ENCODE results near the gene PPP1R18.
"Not testable (repeated sequence)": the region's sequence is repeated elsewhere in the genome, so short reads cannot be mapped to it uniquely, and the experiment has no call there.

The PPP1R18 gene, protein sequence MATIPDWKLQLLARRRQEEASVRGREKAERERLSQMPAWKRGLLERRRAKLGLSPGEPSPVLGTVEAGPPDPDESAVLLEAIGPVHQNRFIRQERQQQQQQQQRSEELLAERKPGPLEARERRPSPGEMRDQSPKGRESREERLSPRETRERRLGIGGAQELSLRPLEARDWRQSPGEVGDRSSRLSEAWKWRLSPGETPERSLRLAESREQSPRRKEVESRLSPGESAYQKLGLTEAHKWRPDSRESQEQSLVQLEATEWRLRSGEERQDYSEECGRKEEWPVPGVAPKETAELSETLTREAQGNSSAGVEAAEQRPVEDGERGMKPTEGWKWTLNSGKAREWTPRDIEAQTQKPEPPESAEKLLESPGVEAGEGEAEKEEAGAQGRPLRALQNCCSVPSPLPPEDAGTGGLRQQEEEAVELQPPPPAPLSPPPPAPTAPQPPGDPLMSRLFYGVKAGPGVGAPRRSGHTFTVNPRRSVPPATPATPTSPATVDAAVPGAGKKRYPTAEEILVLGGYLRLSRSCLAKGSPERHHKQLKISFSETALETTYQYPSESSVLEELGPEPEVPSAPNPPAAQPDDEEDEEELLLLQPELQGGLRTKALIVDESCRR

DNA sequence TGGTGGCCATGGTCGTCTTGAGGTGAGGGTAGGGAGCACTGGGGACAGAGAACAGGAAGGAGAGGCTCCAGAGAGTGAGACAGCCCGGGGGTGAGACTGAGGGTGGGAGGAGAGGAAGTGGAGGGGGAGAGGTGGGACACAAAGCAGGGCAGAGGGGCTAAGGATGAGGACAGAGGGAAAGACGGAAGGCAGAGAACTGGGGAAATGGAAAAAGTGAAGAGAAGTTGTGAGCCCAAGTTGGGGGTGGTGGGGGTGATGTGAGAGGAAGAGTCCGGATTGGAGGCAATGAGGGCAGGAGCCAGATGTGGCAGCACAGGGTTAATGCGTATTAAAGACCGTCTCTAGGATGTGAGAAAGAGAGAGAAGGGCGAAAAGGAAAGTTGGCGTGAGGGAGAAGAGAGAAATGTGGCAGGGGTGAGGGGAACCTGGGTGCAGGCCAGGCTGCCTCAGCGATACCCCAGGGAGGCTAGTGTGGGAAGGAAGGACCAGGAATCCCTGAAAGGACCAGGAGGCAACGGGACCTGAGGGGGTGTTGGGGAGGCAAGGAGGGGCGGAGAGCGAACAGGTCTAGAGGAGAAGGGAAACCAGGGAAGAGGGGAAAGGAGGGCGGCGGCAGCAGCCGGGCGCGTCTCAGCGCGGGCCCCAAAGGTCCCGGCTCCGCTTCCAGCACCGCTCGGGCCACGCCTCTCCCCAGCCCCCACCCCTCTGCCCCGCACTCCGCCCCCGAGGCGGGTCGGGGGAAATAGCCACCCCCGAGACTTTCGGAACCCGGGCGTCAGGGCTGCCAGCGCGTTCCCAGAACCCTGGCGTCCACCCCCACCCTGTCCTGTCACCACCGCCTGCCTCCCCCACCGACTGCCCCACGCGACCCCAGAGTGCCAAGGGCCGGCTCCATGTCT is at the start of gene PPP1R18:
Gene PPP1R18 (minus strand): TSS at position 637 of the 899 bp plus-strand sequence. CDS start 627 bp downstream, at position 10.
- DNase-seq: no peak

DNA sequence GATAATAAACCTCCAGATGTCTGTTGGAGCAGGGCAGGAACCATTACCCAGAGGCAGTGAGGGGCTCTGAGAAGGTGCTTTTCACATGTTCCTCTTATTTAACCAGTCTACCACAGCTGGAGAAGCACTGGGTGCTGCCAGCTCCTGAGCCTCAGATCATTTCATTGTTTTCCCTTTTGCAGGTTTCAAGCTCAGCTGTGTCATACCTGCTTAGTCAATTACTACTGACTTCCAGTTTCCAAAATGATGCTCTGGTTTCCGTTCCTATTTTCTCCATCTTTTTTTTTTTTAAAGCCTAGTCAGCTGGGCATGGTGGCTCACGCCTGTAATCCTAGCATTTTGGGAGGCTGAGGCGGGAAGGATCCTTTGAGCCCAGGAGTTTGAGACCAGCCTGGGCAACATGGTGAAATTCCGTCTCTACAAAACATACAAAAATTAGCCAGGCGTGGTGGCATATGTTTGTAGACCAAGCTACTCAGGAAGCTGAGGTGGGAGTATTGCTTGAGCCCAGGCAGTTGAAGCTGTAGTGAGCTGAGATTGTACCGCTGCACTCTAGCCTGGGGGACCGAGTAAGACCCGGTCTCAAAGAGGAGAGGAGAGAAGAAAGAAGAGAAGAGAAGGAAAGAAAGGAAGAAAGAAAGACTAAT is 49.3 kb upstream of the PPP1R18 start:
- DNase-seq: no peak

DNA sequence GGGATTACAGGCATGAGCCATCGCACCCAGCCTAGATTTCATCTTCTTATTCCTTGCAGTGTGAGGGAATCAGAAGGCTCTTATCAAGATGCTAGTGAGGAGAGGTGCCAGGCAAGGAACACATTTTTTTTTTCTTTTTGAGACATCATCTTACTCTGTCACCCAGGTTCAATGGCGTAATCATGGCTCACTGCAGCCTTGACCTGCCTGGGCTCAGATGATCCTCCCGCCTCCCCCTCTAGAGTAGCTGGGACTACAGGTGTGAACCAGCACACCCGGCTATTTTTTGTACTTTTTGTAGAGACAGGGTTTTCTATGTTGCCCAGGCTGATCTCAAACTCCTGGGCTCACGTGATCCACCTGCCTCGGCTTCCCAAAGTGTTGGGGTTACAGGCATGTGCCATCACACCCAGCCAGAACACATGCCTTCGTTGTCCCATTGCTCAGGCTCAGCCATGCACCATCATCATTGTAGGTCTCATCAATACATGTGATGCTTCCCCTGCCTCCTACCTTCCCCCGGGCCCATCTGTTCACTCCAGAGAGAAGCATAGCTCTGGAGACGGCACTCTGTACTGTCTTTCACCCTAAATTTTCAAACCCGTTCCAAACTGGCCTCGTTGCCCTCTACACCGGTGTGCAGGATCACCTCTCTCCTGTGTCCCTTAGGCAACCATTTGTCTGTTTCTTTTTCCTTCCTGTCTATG is 45.9 kb upstream of the PPP1R18 start:
- DNase-seq: no peak

DNA sequence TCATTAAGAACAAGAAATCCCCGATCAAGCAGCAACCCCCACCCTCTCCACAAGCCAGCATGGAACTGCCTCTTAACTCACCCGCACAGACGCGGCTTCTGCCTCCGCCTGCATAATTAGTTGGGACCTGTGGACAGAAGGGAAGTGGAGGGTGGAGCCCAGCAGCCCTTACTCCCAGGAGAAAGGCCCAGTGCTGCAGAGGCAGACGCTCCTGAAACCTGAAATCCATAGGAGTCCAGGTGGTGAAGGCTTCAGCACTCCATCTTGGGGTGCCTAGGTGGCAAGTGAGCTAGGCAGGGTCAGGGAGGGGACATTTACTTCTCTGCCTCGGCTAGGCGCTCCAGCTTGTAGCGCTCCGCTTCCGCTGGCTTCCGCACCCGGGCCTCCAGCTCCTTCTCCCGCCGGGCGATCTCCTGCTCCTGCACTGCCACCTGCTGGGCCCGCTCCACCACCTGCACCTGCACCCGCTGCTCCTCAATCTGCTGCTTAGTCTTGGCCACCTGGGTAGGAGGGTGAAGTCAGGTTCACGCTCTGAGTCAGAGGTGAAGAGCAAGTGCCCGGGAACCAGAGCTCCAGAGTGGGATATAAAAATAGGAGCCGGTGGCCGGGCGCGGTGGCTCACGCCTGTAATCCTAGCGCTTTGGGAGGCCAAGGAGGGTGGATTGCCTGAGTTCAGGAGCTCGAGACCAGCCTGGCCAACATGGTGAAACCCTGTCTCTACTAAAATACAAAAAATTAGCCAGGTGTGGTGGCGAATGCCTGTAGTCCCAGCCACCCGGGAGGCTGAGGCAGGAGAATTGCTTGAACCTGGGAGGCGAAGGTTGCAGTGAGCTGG is 44.4 kb upstream of the PPP1R18 start:
- DNase-seq: peak; percentile 37

DNA sequence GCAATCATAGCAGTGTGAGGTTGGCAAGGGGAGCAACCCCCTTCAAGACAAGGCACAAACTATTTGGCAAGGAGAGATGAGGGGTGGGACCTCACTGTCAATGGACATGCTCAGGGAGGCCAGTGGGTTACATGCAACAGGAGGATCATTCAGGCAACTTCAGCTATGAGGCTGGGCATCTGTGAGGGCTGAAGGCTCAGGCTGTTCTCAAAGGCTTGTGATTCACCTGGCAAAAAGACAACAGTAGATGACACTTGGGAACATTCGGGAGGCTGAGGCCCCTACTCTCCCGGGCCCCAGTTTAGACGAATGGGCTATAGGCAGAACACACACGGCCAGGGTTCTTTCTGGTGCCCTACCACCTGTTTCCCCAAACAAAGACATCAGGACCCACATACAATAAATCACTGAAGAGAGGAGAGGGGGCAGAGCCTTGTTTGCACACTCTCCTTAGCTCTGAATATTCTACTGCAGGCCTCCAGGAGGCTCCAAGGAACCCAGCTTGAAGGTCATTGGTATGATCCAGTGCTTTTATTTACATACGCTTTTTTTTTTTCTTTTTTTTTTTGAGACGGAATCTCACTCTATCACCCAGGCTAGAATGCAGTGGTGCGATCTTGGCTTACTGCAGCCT is 41.6 kb upstream of the PPP1R18 start:
- no peak for DNase-seq

DNA sequence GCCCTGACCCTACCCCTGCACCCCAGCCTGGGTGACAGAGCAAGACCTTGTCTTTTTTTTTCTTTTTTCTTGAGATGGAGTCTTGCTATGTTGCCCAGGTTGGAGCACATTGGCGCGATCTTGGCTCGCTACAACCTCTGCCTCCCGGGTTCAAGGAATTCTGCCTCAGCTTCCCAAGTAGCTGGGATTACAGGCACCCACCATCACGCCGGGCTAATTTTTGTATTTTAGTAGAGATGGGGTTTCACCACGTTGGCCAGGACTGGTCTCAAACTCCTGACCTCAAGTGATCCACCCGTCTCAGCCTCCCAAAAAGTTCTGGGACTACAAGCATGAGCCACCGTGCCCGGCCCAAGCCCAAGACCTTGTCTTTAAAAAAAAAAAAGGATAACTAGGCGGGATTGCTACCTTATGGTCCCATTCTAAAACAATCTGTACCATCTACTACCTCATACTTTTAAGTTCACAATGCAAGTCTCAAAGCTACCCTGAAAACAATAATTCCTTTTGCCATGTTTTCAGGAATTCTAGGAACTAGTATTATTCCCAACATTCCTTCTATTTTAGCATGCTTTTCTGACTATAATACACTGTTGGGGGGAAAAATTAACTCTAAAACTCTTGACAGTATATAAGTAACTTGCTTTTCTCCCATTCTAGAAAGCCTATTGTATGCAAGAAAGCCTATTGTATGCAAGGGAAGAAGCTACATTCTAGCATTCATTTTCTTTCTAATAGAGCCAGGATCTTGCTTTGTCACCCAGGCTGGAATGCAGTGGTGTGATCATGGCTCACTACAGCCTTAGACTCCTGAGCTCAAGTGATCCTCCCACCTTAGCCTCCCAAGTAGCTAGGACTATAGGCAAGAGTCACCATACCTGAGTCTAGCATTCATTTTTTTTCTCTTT is 40.3 kb upstream of the PPP1R18 start:
- no peak for DNase-seq

DNA sequence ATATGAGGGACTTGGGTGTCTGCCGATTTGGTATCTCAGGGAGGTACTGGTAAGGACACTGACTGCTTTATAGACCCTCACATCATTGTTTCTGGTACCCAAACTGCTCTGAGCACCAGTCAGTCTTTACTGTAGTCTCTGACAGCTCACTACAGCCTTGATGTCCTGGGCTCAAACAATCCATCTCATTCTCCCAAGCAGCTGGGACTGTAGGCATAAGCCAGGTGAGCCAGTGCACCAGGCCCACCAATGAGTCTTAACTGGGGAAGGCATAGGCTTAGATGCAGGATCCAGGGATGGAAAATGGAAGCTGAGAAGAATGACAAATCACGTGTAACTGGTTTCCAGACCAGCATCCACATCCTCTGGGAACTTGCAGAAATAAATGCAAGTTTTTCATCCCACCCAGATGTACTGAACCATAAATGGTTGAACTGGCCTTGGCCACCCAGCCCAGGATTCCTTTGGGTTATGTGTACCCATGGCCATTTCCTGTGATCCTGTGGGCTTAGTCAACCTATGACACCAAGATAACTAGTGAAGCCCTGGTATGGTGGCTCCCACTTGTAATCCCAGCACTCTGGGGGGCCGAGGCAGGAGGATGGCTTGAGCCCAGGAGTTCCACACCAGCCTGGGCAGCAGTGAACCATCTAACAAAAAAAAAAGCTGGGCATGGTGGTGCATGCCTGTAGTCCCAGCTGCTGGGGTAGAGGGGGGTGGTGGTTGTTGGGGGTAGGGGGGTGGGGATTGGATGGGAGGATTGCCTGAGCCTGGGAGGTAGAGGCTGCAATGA is 39.5 kb upstream of the PPP1R18 start:
- DNase-seq: no peak

DNA sequence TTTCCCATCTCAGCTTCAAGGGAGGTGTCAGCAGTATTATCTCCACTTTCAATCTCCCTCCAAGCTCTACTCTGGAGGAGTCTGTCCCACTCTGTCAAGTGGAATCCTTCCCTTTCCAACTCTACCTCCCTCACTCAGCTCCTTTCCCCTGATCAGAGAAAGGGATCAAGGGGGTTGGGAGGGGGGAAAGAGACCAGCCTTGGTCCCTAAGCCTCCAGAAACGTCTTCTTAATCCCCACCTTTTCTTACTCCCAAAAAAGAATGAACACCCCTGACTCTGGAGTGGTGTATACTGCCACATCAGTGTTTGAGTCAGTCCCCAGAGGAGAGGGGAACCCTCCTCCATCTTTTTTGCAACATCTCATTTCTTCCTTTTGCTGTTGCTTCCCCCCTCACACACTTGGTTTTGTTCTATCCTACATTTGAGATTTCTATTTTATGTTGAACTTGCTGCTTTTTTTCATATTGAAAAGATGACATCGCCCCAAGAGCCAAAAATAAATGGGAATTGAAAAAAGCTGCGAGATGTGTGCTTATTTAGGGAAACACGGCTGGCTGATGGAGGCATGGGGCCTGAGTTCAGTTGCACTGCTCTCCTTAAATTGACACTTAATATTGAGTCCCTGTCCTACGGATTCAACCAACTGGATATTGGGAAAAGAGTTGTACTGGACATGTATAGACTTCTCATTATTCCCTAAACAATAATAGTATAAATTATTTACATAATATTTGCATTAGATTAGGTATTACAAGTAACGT is 38.6 kb upstream of the PPP1R18 start:
- DNase-seq: no peak

DNA sequence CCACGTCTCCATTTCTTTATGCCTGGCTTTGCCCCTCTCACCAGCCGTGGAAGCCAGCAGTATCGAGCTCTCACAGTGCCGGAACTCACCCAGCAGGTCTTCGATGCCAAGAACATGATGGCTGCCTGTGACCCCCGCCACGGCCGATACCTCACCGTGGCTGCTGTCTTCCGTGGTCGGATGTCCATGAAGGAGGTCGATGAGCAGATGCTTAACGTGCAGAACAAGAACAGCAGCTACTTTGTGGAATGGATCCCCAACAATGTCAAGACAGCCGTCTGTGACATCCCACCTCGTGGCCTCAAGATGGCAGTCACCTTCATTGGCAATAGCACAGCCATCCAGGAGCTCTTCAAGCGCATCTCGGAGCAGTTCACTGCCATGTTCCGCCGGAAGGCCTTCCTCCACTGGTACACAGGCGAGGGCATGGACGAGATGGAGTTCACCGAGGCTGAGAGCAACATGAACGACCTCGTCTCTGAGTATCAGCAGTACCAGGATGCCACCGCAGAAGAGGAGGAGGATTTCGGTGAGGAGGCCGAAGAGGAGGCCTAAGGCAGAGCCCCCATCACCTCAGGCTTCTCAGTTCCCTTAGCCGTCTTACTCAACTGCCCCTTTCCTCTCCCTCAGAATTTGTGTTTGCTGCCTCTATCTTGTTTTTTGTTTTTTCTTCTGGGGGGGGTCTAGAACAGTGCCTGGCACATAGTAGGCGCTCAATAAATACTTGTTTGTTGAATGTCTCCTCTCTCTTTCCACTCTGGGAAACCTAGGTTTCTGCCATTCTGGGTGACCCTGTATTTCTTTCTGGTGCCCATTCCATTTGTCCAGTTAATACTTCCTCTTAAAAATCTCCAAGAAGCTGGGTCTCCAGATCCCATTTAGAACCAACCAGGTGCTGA is 37.6 kb upstream of the PPP1R18 start:
- DNase-seq: not testable (repeated sequence)

DNA sequence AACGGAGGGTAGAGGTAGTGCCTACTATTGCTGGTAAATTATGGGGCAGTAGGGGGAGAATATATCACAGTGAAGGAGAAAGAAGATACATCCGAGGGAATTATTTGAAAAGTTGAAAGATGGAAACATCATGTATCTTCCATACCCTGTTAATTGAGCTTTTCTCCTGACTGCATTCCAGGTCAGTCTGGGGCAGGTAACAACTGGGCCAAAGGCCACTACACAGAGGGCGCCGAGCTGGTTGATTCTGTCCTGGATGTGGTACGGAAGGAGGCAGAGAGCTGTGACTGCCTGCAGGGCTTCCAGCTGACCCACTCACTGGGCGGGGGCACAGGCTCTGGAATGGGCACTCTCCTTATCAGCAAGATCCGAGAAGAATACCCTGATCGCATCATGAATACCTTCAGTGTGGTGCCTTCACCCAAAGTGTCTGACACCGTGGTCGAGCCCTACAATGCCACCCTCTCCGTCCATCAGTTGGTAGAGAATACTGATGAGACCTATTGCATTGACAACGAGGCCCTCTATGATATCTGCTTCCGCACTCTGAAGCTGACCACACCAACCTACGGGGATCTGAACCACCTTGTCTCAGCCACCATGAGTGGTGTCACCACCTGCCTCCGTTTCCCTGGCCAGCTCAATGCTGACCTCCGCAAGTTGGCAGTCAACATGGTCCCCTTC is 36.9 kb upstream of the PPP1R18 start:
- not testable (repeated sequence) for DNase-seq

DNA sequence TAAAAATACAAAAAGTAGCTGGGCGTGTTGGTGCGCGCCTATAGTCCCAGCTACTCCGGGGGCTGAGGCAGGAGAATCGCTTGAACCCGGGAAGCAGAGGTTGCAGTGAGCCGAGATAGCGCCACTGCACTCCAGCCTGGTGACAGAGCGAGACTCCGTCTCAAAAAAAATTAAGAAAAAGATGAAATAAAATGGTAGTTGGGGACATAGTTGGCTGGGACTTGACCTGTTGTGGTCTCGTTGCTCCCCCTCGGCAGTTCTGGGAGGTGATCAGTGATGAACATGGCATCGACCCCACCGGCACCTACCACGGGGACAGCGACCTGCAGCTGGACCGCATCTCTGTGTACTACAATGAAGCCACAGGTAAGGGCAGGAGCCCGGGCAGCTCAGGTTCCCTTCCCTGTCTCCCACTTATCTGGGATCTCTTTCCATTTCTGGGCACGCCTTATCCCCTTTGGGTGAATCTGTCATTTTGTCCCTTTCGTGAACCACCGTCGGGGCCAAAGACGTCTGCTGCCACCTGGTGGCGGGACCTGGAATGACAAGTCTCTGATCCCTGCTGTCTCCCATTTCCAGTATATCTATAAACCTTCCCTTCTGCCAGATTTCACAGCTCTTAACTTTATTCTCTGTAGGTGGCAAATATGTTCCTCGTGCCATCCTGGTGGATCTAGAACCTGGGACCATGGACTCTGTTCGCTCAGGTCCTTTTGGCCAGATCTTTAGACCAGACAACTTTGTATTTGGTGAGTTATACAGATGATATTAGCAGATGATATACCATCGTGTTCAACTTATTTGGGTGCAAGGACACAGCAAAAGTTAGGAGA is 36.1 kb upstream of the PPP1R18 start:
- DNase-seq: no peak

DNA sequence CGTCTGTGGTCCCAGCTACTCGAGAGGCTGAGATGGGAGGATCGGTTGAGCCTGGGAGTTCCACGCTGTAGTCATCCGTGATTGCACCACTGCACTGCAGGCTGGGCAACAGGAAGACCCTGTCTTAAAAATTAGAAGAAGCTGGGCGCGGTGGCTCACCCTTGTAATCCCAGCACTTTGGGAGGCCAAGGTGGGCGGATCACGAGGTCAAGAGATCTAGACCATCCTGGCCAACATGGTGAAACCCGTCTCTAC is 35.5 kb upstream of the PPP1R18 start:
- not testable (repeated sequence) for DNase-seq

DNA sequence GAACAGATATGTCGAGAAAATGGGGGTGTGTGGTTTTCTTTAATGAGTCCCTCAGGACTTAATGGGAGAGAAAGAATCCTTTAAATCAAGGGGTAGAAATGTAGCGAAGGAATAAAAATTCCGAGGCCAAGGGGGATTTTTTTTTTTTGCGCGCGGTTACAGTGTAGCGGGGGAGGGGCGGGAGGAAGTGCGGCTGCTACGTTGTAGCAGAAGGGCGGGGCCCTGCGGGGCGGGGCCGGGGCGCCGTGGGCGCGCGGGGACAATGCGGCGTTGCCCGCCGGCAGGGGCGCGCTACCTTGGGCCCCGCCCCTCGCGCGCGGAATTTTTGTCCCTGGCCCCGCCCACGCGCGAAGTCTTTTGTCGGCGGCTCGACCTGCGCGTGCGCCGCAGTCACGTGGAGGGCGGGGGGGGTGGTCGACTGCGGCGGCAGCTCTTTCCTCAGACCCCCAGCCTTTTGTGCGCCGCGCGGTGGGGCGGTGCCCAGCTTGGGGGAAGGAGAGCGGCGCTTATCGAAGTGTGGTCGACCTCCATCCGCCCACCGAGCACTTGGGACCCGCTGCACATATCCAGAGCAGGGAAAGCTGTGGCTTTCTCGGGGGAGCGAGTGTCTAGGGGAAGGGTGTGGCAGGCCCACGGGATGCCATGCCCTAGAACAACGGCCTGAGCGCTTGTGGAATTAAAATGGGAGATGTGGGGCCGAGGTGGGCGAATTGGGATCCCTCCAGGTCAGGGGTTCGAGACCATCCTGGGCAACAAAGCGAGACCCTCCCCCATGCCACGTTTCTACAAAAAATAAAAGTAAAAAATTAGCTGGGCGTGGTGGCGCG is 35.0 kb upstream of the PPP1R18 start:
- DNase-seq: no peak

DNA sequence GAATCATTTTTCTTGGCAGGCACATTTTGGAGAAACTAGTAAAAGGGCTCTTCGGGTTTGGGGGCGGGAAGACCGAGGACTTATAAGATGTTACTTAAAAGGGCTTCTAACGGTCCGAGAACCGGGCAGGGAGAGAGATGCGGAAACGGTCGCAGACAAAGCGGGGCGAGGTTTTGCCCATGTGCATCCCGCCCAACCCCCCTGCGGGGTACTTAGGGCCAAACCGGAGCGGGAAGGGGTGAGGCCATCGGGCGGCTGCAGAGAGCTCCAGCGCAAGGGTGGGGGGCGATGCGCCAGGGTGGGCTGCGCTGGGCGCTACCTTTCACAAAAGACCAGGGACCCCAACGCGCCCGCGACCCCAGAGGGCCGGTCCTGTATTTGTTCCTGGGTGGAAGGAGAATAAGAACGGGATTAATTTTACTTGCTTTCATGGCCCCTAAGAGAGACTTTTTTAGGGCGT is 34.3 kb upstream of the PPP1R18 start:
- no peak for DNase-seq
